Tibial nerve (tissue), 4 donors: Measurements from ENCODE around the gene PTBP3. TPM values are rescaled to one million over a fixed set of nuclear protein-coding genes. Genes with fewer than 3 reads are reported as not detected.

Experiments
- DNase-seq, 2 donors: peaks; one replicate each; pipeline ENCODE4 v3.0.0-alpha.2; 2019; ENCODE audit warnings: low spot score in 2 of 2
- H3K27ac ChIP-seq, 4 donors: fragments of 200-600 bp; sonication (generic) in 3 of 4; one replicate each; pipeline ENCODE4 v1.5.1; 2017 to 2019; ENCODE audit warnings: mild to moderate bottlenecking in 1 of 4
- H3K27me3 ChIP-seq, 2 donors: fragments of 200-600 bp; sonication (generic) in 1 of 2; one replicate each; pipeline versions ENCODE4 v1.5.1 to v1.6.0; 2017 to 2019
- H3K36me3 ChIP-seq, 3 donors: fragments of 200-600 bp; sonication (generic); one replicate each; pipeline ENCODE4 v1.5.1; 2018 to 2019
- H3K4me1 ChIP-seq, 4 donors: fragments of 200-600 bp; sonication (generic) in 3 of 4; one replicate each; pipeline ENCODE4 v1.5.1; 2017 to 2019
- H3K4me3 ChIP-seq, 4 donors: fragments of 200-600 bp; sonication (generic) in 3 of 4; one replicate each; pipeline ENCODE4 v1.5.1; 2017 to 2019; ENCODE audit warnings: mild to moderate bottlenecking in 1 of 4, moderate library complexity in 1 of 4
- H3K9me3 ChIP-seq, 4 donors: fragments of 200-600 bp; sonication (generic) in 3 of 4; one replicate each; pipeline ENCODE4 v1.5.1; 2017 to 2019
- CTCF ChIP-seq, 5 experiments: fragments of 200-600 bp in 3 of 5; fragments of 450-650 bp in 2 of 5; sonication (generic) in 3 of 5; IDR thresholded peaks; one replicate each; pipeline ENCODE4 v1.5.1; 2016 to 2019; ENCODE audit warnings: antibody characterized with exemption in 5 of 5, mild to moderate bottlenecking in 3 of 5, moderate library complexity in 2 of 5
- EP300 ChIP-seq, 2 donors: sonication (generic); formaldehyde crosslinking; IDR thresholded peaks; one replicate each; pipeline ENCODE4 v1.6.1; 2017; ENCODE audit warnings: antibody characterized with exemption in 2 of 2, mild to moderate bottlenecking in 1 of 2
- POLR2A ChIP-seq, 2 donors: fragments of 450-650 bp; IDR thresholded peaks; one replicate each; pipeline ENCODE4 v1.6.1; 2017; ENCODE audit warnings: antibody characterized with exemption in 2 of 2, mild to moderate bottlenecking in 2 of 2, moderate library complexity in 2 of 2
- WGBS, 2 donors: methylation state at CpG; one replicate each; pipeline ENCODE4 v1.1.5; 2018; 5-methylcytosine and 5-hydroxymethylcytosine counted together
- total RNA-seq, 4 donors: library from RNA; depleted of rRNA; stranded (reverse); fragments of >200 nt; gene quantifications; one replicate each; pipeline ENCODE4 v1.1.0, GENCODE V29; 2016

PTBP3 gene
- total RNA-seq, 4 donors from 2014 or later, result 25.9 to 46.5 (median 31.8) TPM

GRCh38 chr9:112331674-112331952 lies 1.8 kb downstream of the PTBP3 start:
- TF ChIP-seq EP300 (IDR thresholded peaks at IDR 0.05) (no peak), POLR2A (IDR thresholded peaks at IDR 0.05) (no peak), CTCF (IDR thresholded peaks at IDR 0.05) (no peak)
- DNase-seq, result no peak
- WGBS, 2 donors, result 78 to 80% methylated on average over 4 of the region's 4 CpGs
- Histone ChIP-seq H3K4me1 (peaks cover 0 to 36% (median 11%) of the 10 kb centered on the region in 4 donors), H3K27me3 (no peaks in the 10 kb centered on the region), H3K27ac (peak overlapping the region in 2 of 4 donors; percentile 13 to 33), H3K36me3 (no peaks in the 10 kb centered on the region), H3K4me3 (peak overlapping the region in 2 of 4 donors; percentile 97), H3K9me3 (no peaks in the 10 kb centered on the region)

GRCh38 chr9:112328545-112328944 lies 4.9 kb downstream of the PTBP3 start:
- H3K9me3 ChIP-seq, result peaks cover 0 to 9% (median 0%) of the 10 kb centered on the region in 4 donors
- no peaks in the 10 kb centered on the region for H3K27me3 ChIP-seq
- H3K36me3 ChIP-seq, result peaks cover 0 to 16% (median 0%) of the 10 kb centered on the region in 3 donors
- 87 to 90% methylated on average over 2 of the region's 2 CpGs for WGBS, 2 donors
- no peak overlapping the region for H3K4me3 ChIP-seq
- DNase-seq, result no peak
- no peak for TF ChIP-seq CTCF (IDR thresholded peaks at IDR 0.05)
- TF ChIP-seq EP300 (IDR thresholded peaks at IDR 0.05), result no peak
- TF ChIP-seq POLR2A (IDR thresholded peaks at IDR 0.05), result no peak
- H3K27ac ChIP-seq, result no peak overlapping the region
- H3K4me1 ChIP-seq, result peaks cover 0 to 37% (median 11%) of the 10 kb centered on the region in 4 donors

DNA sequence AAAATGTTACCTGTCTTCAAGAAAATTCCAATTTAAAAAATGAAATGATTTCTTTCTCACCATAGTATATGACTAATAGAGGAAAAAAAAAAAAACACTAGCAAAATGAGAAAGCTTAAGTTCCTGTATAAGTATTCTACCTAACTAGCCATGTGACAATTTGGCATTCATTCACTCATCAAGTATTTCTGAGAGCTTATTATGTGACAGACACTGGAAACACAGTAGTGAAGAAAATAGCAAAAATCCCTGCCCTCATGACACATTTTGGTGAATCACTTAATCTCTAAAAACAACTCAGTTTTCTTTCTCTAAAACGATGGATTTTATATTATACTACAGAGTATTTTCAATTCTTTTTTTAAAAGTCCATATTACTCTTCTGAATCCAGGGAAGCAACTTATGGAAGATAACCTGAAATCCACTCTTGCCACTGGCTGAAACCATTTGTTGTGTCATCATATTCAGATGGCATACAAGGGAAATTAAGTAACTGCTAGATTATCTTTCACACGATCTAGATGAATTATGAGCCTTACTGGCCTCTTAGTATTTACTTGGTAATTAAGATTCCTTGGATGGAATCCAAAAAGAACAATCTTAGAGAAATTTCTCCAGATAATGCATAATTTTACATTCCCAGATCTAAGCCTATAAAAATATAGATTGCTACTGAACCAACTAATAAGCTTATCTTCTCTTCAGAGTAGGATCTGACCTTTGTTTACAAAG lies 5.5 kb downstream of the PTBP3 start:
- TF ChIP-seq CTCF (IDR thresholded peaks at IDR 0.05), result no peak
- TF ChIP-seq EP300 (IDR thresholded peaks at IDR 0.05), result no peak
- no peak for TF ChIP-seq POLR2A (IDR thresholded peaks at IDR 0.05)
- 26 to 29% methylated on average over 2 of the region's 2 CpGs for WGBS, 2 donors
- Histone ChIP-seq H3K27me3 (no peaks in the 10 kb centered on the region), H3K9me3 (peaks cover 0 to 15% (median 0%) of the 10 kb centered on the region in 4 donors), H3K4me1 (peaks cover 0 to 37% (median 11%) of the 10 kb centered on the region in 4 donors), H3K36me3 (peaks cover 0 to 23% (median 0%) of the 10 kb centered on the region in 3 donors), H3K27ac (no peak overlapping the region), H3K4me3 (no peak overlapping the region)
- no peak for DNase-seq

DNA sequence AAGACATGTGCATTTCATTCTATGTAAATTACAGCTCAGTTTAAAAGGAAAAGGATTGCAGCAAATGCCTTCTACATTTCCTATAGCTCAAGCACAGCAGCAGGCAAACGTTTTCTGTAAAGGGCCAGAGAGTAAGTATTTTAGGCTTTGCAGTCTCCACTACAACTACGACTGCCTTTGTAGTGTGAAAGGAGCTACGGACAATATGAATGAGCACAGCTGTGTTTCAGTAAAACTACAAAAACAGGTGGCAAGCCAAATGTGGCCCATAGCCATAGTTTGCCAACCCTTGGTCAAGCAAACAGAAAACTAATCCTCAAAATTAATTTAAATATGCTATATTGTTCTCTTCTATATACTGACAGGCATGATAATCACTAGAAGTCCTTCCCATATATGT lies 7.2 kb downstream of the PTBP3 start:
- Histone ChIP-seq H3K4me3 (no peak overlapping the region), H3K9me3 (peaks cover 0 to 16% (median 0%) of the 10 kb centered on the region in 4 donors), H3K27me3 (no peaks in the 10 kb centered on the region), H3K27ac (no peak overlapping the region), H3K36me3 (peaks cover 0 to 35% (median 0%) of the 10 kb centered on the region in 3 donors), H3K4me1 (peaks cover 0 to 25% (median 7%) of the 10 kb centered on the region in 4 donors)
- no peak for DNase-seq
- WGBS, 2 donors, result 52 to 54% methylated on average over 3 of the region's 3 CpGs
- TF ChIP-seq EP300 (IDR thresholded peaks at IDR 0.05) (no peak), CTCF (IDR thresholded peaks at IDR 0.05) (no peak), POLR2A (IDR thresholded peaks at IDR 0.05) (no peak)

- Histone ChIP-seq H3K27ac (no peak overlapping the region), H3K9me3 (peaks cover 0 to 16% (median 0%) of the 10 kb centered on the region in 4 donors), H3K4me3 (no peak overlapping the region), H3K4me1 (peaks cover 0 to 19% (median 5%) of the 10 kb centered on the region in 4 donors), H3K27me3 (no peaks in the 10 kb centered on the region), H3K36me3 (peaks cover 0 to 35% (median 0%) of the 10 kb centered on the region in 3 donors)
- TF ChIP-seq EP300 (IDR thresholded peaks at IDR 0.05) (no peak), CTCF (IDR thresholded peaks at IDR 0.05) (no peak), POLR2A (IDR thresholded peaks at IDR 0.05) (no peak)
- 89 to 100% methylated on average over 8 of the region's 8 CpGs for WGBS, 2 donors
- DNase-seq, result no peak
Observed at GRCh38 chr9:112325600-112325999, 7.8 kb downstream of the PTBP3 start.
